Astrocyte (in vitro differentiated cells and primary cell): ENCODE results near the gene MYH13. TPM values are rescaled to one million over a fixed set of nuclear protein-coding genes. Genes with fewer than 3 reads are reported as not detected.

Experiments
- DNase-seq: peaks from one replicate; pipeline ENCODE4 v3.0.0-alpha.2; 2010; ENCODE audit warnings: low read depth
- FAIRE-seq: peaks from 2 replicates; lab custom pipeline; 2011; peaks lifted over from hg19 to GRCh38; lab: Jason Lieb, UNC
- H2AFZ ChIP-seq: 2 replicates; pipeline ENCODE4 v1.6.0; 2012; ENCODE audit warnings: low read depth, low read length, inconsistent platforms
- H3K27ac ChIP-seq: 2 replicates; pipeline ENCODE4 v1.5.1; 2011; ENCODE audit warnings: low read depth, low read length, inconsistent platforms
- H3K27me3 ChIP-seq: 2 replicates; pipeline ENCODE4 v1.6.0; 2011; ENCODE audit warnings: low read length, inconsistent platforms; ENCODE audit not compliant: insufficient read depth
- H3K36me3 ChIP-seq: 2 replicates; pipeline ENCODE4 v1.5.1; 2011; ENCODE audit warnings: low read length, inconsistent platforms; ENCODE audit not compliant: insufficient read depth
- H3K4me1 ChIP-seq: 2 replicates; pipeline ENCODE4 v1.5.1; 2011; ENCODE audit warnings: low read length, inconsistent platforms; ENCODE audit not compliant: insufficient read depth
- H3K4me2 ChIP-seq: 2 replicates; pipeline ENCODE4 v1.6.0; 2012; ENCODE audit warnings: low read length, inconsistent platforms
- H3K4me3 ChIP-seq: 2 replicates; pipeline ENCODE4 v1.5.1; 2011; ENCODE audit warnings: low read depth, mild to moderate bottlenecking, low read length, inconsistent platforms; ENCODE audit not compliant: insufficient read depth
- H3K79me2 ChIP-seq: 2 replicates; pipeline ENCODE4 v1.6.0; 2012; ENCODE audit warnings: mild to moderate bottlenecking, low read length, inconsistent platforms; ENCODE audit not compliant: insufficient read depth
- H3K9ac ChIP-seq: 2 replicates; pipeline ENCODE4 v1.6.0; 2012; ENCODE audit warnings: mild to moderate bottlenecking, low read length, inconsistent platforms
- H3K9me3 ChIP-seq: 2 replicates; pipeline ENCODE4 v1.5.1; 2012; ENCODE audit warnings: low read depth, mild to moderate bottlenecking, low read length, inconsistent platforms; ENCODE audit not compliant: insufficient read depth
- H4K20me1 ChIP-seq: 2 replicates; pipeline ENCODE4 v1.6.0; 2012; ENCODE audit warnings: low read length, inconsistent platforms; ENCODE audit not compliant: insufficient read depth
- H3K27ac Mint-ChIP-seq: one replicate; pipeline ENCODE4 v1.8.0; 2021; ENCODE audit warnings: mild to moderate bottlenecking, mixed read lengths; ENCODE audit not compliant: unreplicated experiment
- H3K27me3 Mint-ChIP-seq: one replicate; pipeline ENCODE4 v1.8.0; 2021; ENCODE audit warnings: low read depth, mixed read lengths; ENCODE audit not compliant: unreplicated experiment
- H3K36me3 Mint-ChIP-seq: one replicate; pipeline ENCODE4 v1.8.0; 2021; ENCODE audit warnings: low read depth, mixed read lengths; ENCODE audit not compliant: unreplicated experiment
- H3K4me1 Mint-ChIP-seq: one replicate; pipeline ENCODE4 v1.8.0; 2021; ENCODE audit warnings: low read depth, mixed read lengths; ENCODE audit not compliant: unreplicated experiment
- H3K4me3 Mint-ChIP-seq: one replicate; pipeline ENCODE4 v1.8.0; 2021; ENCODE audit warnings: mild to moderate bottlenecking, moderate library complexity, mixed read lengths; ENCODE audit not compliant: unreplicated experiment
- H3K9me3 Mint-ChIP-seq: one replicate; pipeline ENCODE4 v1.8.0; 2021; ENCODE audit warnings: mild to moderate bottlenecking, mixed read lengths; ENCODE audit not compliant: unreplicated experiment
- CTCF ChIP-seq: IDR thresholded peaks from 2 replicates; pipeline ENCODE4 v1.5.1; 2011; ENCODE audit warnings: low read depth, mild to moderate bottlenecking, inconsistent platforms, low read length, moderate library complexity; ENCODE audit not compliant: insufficient read depth
- EZH2 ChIP-seq: IDR thresholded peaks from 2 replicates; pipeline ENCODE4 v1.6.1; 2012; ENCODE audit warnings: mild to moderate bottlenecking, low read length, inconsistent platforms; ENCODE audit not compliant: insufficient read depth
- total RNA-seq: library from RNA; stranded (reverse); gene quantifications from 2 replicates; pipeline ENCODE4 v1.2.1, GENCODE V29; 2021

Gene MYH13
- total RNA-seq, 1 donor from 2014 or later = not detected

- no peaks in the 10 kb centered on the region for H3K4me1 Mint-ChIP-seq
- no peak for TF ChIP-seq CTCF
- no peak overlapping the region for H3K4me3 Mint-ChIP-seq
- no peak for FAIRE-seq
- no peaks in the 10 kb centered on the region for H3K9me3 ChIP-seq
- H3K27me3 Mint-ChIP-seq = peaks cover 9% of the 10 kb centered on the region
- no peak overlapping the region for H3K27ac ChIP-seq
- H2AFZ ChIP-seq = no peak overlapping the region
- H3K27me3 ChIP-seq = no peaks in the 10 kb centered on the region
- DNase-seq = no peak
- H3K36me3 Mint-ChIP-seq = no peaks in the 10 kb centered on the region
- peak overlapping the region; percentile 47 for H3K27ac Mint-ChIP-seq
- H3K9ac ChIP-seq = no peak overlapping the region
- H3K4me2 ChIP-seq = no peak overlapping the region
- H4K20me1 ChIP-seq = no peaks in the 10 kb centered on the region
- peaks cover 7% of the 10 kb centered on the region for H3K9me3 Mint-ChIP-seq
- no peaks in the 10 kb centered on the region for H3K4me1 ChIP-seq
- no peaks in the 10 kb centered on the region for H3K36me3 ChIP-seq
- H3K4me3 ChIP-seq = no peak overlapping the region
- H3K79me2 ChIP-seq = no peaks in the 10 kb centered on the region
These were observed 36.4 kb downstream of the MYH13 start for GRCh38 chr17:10336393-10336792.

DNA sequence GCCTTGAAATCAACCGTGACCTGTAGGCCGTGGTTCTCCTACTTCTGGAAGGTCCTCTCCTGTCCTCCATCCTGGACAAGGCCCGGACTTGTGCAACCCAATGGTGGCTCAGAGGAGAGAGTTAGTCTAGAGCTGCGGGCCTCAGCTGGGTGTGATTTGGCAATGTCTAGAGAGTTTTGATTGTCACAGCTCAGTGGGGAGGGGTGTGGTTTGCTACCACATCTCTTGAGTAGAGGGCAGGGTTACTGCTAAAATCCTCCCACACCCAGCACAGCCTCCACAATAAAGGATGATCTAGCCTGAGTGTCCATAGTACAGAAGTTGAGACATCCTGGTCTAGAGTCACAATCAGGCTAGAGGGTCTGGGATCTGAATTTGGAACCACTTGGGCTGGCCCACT lies 40.3 kb downstream of the MYH13 start:
- H3K36me3 Mint-ChIP-seq = no peaks in the 10 kb centered on the region
- no peak overlapping the region for H3K4me3 Mint-ChIP-seq
- Histone ChIP-seq H3K27ac (no peak overlapping the region), H3K79me2 (no peaks in the 10 kb centered on the region), H3K4me3 (no peak overlapping the region), H3K27me3 (no peaks in the 10 kb centered on the region), H2AFZ (no peak overlapping the region), H3K4me2 (no peak overlapping the region), H3K9me3 (no peaks in the 10 kb centered on the region), H3K4me1 (no peaks in the 10 kb centered on the region), H3K9ac (no peak overlapping the region), H4K20me1 (no peaks in the 10 kb centered on the region), H3K36me3 (no peaks in the 10 kb centered on the region)
- peaks cover 7% of the 10 kb centered on the region for H3K9me3 Mint-ChIP-seq
- no peak for TF ChIP-seq CTCF
- TF ChIP-seq EZH2 = no peak
- H3K27me3 Mint-ChIP-seq = peaks cover 30% of the 10 kb centered on the region
- FAIRE-seq = no peak
- H3K4me1 Mint-ChIP-seq = no peaks in the 10 kb centered on the region
- peak overlapping the region; percentile 18 for H3K27ac Mint-ChIP-seq
- no peak for DNase-seq

GRCh38 chr17:10328971-10329923 lies 43.6 kb downstream of the MYH13 start:
- Histone ChIP-seq H3K4me1 (no peaks in the 10 kb centered on the region), H3K4me3 (no peak overlapping the region), H3K27me3 (no peaks in the 10 kb centered on the region), H2AFZ (no peak overlapping the region), H3K79me2 (no peaks in the 10 kb centered on the region), H3K4me2 (no peak overlapping the region), H3K27ac (no peak overlapping the region), H3K9ac (no peak overlapping the region), H3K36me3 (no peaks in the 10 kb centered on the region), H4K20me1 (no peaks in the 10 kb centered on the region), H3K9me3 (no peaks in the 10 kb centered on the region)
- H3K36me3 Mint-ChIP-seq = no peaks in the 10 kb centered on the region
- H3K27ac Mint-ChIP-seq = no peak overlapping the region
- H3K27me3 Mint-ChIP-seq = peaks cover 26% of the 10 kb centered on the region
- no peak overlapping the region for H3K4me3 Mint-ChIP-seq
- FAIRE-seq (no peak), DNase-seq (no peak)
- H3K4me1 Mint-ChIP-seq = no peaks in the 10 kb centered on the region
- TF ChIP-seq EZH2 (no peak), CTCF (no peak)
- peaks cover 7% of the 10 kb centered on the region for H3K9me3 Mint-ChIP-seq
